ENCODE measurements around the gene TRIO. TPM values are rescaled to one million over a fixed set of nuclear protein-coding genes. Genes with fewer than 3 reads are reported as not detected.
A peak's percentile ranks its signal among the peaks of the same experiment; 100 is the strongest.

The TRIO gene
- total RNA-seq, 1 experiment from 2014 or later, result 116 TPM

- peak; percentile 33 for DNase-seq (ENCODE audit: low read depth)
Measured at GRCh38 chr5:14476786-14477435, 333.8 kb downstream of the TRIO start.

DNA sequence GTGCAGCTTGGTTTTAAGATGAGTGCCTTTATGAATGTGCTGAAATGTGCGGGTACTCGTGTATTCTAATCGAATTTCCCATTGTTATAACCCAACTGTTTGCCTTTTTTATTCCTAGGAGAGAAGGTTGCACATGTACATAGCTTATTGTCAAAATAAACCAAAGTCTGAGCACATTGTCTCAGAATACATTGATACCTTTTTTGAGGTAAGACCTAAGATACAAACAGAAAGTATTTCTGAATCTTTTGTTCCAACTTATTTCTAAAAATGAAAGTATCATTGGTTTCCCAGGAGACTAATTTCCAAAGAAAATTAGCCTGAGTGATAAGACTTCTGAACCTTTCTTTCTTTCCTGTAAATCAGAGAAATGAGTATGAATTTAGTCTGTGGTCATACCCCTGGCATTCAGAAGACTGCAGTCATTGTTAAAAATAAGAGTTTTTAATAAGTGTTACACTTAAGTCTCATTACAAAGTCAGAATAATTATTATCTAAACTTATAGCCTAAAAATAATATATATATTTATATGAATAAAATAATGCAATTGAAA is 336.1 kb downstream of the TRIO start:
- no peak for DNase-seq (ENCODE audit: low read depth)

DNA sequence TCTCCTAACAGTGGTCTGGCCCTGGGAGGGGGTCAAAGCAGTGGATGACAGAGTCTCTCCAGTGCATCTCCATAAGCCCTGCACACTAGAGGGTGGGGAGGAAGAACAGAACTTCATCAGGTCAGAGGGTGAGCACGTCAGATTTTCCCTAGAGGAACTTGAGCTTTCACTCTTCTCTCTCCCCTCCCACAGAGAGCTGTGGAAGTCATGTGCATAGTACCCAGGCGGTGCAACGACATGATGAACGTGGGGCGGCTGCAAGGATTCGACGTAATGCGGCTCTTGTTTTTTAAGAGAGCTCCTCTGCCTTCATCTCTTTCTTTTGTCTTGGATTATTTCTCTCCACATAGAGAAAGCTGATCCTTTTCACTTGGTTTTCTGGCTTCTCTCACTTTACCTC is 338.2 kb downstream of the TRIO start:
- DNase-seq (ENCODE audit: low read depth), result no peak

- DNase-seq (ENCODE audit: low read depth), result no peak
Measured at GRCh38 chr5:14482085-14482484, 338.9 kb downstream of the TRIO start.

- no peak for DNase-seq (ENCODE audit: low read depth)
Measured at GRCh38 chr5:14483504-14484157, 340.5 kb downstream of the TRIO start.

DNA sequence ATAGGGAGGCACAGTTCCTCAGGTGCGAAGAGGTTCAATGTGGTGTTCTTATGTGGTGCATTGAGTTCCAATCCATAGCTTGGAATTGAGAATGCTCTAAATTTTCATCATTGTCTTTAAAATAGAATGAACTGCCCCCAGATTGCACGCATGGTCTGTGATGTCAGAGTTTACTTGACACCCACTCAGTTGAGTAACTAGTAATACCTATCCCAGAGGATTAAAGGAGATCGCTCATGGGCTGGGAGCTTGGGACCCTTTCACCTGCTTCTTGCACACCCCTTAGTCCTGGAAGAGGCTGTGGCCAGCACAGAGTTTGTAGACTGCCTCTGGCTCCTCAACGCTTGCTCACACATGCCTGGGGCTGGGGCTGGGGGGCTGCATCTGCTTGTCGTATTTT is 343.3 kb downstream of the TRIO start:
- no peak for DNase-seq (ENCODE audit: low read depth)

DNA sequence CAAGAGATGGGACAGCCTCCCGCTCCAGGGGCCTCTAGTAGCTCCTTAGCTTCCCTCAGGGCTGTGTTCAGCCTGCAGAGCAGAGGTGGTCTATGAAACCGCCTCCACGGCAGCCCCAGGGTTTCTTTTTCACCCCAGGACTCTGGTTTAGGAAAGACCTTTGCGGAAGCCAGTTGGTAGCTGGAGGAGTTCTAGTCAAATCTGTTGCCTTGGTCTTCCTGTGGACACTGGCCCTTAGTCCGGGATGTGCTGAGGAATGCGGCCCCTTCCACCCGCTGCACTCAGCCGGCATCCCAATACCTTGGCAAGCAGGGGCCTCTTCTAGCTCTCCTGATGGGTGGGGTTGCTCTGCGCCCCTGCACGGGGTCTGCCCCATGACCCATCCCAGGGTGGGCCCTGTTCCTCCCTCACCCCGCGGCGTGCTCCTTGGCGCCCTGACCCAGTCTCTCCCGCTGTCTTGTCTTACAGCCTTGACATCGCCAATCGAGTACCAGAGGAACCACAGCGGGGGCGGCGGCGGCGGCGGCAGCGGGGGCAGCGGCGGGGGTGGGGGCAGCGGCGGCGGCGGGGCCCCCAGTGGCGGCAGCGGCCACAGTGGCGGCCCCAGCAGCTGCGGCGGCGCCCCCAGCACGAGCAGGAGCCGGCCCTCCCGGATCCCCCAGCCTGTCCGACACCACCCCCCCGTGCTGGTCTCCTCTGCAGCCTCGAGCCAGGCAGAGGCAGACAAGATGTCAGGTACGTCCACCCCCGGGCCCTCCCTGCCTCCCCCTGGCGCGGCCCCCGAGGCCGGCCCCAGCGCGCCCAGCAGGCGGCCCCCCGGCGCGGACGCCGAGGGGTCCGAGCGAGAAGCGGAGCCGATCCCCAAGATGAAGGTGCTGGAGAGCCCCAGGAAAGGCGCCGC is 344.1 kb downstream of the TRIO start:
- DNase-seq (ENCODE audit: low read depth), result no peak

DNA sequence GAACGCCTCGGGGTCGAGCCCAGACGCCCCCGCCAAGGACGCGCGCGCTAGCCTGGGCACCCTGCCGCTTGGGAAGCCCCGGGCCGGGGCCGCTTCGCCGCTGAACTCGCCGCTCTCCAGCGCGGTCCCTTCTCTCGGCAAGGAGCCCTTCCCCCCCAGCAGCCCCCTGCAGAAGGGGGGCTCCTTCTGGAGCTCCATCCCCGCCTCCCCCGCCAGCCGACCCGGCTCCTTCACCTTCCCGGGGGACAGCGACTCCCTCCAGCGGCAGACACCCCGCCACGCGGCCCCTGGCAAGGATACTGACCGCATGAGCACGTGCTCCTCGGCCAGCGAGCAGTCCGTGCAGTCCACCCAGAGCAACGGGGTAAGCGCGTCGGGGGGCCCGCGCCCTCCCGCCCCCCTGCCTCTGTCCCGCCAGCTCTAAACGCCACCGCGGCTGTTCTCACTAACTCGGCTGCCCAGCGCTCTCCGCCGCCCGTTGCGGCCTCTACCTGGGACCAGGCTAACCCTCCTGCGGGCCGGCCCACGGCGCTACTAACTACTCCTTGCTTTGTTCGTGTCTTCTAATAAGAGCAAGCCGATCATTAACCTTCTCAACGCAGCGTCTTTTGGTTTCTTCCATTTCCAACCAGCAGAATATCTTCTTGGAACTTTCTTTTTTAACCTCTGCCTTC is 344.9 kb downstream of the TRIO start:
- DNase-seq (ENCODE audit: low read depth), result no peak

GRCh38 chr5:14488709-14489108 is 345.6 kb downstream of the TRIO start:
- DNase-seq (ENCODE audit: low read depth), result no peak

- DNase-seq (ENCODE audit: low read depth), result no peak
Measured at GRCh38 chr5:14489643-14490042, 346.5 kb downstream of the TRIO start.

DNA sequence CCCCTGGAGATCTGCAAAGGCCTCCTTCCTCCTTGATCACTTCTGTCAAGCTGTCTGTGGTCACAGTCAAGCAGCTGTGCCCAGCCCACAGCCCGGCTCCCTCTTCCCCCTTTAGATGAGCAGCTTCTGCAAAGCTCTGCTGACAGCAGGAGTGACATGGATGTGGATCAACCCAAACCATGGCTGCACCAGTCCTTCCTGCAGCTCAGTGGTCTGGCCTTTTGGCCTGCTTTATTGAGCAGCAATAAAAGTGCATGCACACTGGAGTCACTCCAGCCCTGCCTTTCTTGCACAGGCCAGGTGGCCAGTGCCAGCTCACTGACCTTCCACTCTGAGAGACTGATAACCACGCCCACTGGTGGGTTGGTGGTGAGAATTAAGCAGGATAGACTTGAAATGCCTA is 347.2 kb downstream of the TRIO start:
- DNase-seq (ENCODE audit: low read depth), result no peak

DNA sequence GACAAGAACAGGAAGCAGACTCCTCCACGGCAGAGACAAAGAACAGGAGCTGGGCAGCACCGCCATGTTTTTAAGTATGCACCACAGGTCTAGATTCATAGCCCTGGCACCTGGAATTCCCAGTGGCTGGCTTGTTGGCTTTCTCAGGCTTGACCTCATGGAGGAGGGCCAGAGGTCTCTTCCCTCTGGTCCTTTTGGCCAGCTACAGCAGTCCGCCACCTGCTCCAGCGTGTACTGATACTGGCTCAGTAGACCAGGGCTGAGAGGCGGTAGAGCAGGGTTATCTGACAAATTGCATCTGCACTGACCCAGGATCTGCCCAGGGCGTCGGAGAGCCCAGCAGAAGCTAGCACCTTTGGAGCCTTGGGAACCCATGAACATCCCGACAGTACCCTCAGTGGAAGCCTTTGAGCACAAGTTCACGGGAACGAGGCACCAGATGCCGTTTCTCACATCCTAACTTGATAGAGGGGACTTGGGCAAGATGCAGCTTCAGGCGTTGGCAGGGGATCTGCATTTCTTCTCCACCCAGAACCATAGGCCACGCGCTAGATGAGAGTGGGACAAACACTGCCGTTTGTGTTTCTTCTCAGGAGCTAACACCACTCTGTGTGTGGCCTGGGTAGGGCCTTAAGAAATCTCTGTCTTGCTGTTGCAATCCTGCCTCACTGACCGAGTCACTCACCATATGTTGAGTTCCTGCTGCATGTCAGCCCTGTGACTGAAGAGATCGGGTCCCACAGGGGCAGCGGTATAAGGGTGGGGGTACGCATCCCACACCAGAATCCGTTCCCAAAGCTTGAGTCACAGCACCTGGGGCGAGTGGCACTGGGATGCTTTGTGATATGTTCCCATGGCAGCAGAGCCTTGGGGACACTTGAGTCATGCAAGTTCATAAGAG is 348.1 kb downstream of the TRIO start:
- peak; percentile 64 for DNase-seq (ENCODE audit: low read depth)

GRCh38 chr5:14492331-14492964 is 349.3 kb downstream of the TRIO start:
- DNase-seq (ENCODE audit: low read depth), result no peak

DNA sequence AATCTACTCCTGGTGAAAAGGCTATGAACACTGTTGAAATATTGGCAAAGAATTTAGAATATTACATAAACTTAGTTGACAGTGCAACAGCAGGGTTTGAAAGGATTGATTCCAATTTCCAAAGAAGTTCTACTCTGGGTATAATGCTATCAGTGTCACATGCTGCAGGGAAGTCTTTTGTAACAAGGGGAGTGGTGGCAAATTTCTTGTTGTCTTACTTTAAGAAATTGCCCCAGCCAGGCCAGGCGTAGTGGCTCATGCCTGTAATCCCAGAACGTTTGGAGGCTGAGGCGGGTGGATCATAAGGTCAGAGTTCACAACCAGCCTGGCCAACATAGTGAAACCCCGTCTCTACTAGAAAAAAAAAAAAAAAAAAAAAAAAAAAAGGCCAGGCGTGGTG is 352.2 kb downstream of the TRIO start:
- no peak for DNase-seq (ENCODE audit: low read depth)

- no peak for DNase-seq (ENCODE audit: low read depth)
Measured at GRCh38 chr5:14497311-14497710, 354.2 kb downstream of the TRIO start.

- DNase-seq (ENCODE audit: low read depth), result no peak
Measured at GRCh38 chr5:14501353-14502293, 358.5 kb downstream of the TRIO start.

GRCh38 chr5:14502294-14502690 is 359.1 kb downstream of the TRIO start:
- DNase-seq (ENCODE audit: low read depth), result no peak

- DNase-seq (ENCODE audit: low read depth), result no peak
Measured at GRCh38 chr5:14503017-14503680, 360.0 kb downstream of the TRIO start.
